ENCODE results near the gene PLCH2. TPM values are rescaled to one million over a fixed set of nuclear protein-coding genes. Genes with fewer than 3 reads are reported as not detected.

The PLCH2 gene
- total RNA-seq, 4 donors from 2014 or later: not detected

DNA sequence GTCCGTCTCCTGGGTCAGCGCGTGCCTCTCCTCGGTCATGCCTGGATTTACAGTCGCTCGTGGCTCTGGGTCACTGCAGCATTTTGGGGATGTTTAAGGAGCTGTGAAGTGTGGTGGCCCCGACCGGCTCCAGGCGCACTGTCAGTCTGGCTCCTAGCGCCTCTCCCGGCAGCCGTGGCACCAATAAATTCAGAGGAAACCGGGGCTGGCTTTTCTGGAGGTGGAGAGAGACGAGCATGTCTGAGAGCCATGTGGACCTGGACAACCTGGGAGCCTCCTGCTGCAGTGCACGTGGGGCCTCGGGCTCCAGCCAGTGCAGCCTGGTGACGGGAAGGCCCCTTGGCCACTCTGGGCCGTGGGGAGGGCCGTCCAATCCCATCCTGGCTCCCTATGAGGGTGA, 17.1 kb downstream of the PLCH2 start:
- Histone ChIP-seq H3K27me3 (peaks cover 9 to 25% (median 18%) of the 10 kb centered on the region in 3 donors), H3K4me3 (no peak overlapping the region), H3K9me3 (no peaks in the 10 kb centered on the region), H3K27ac (no peak overlapping the region), H3K4me1 (peaks cover 0 to 19% of the 10 kb centered on the region in 2 donors), H3K36me3 (no peaks in the 10 kb centered on the region)
- in situ Hi-C loops (cut with MboI; ENCODE audit: low sequenced_read_pairs in 4 of 4): no loop called here
- ATAC-seq (no peak), DNase-seq (no peak)
- intact Hi-C loops (cut with DNase I; ENCODE audit: low total_unique reads): no loop called here
- no peak for TF ChIP-seq POLR2A (IDR thresholded peaks at IDR 0.05)
- TF ChIP-seq, protein P1, sequence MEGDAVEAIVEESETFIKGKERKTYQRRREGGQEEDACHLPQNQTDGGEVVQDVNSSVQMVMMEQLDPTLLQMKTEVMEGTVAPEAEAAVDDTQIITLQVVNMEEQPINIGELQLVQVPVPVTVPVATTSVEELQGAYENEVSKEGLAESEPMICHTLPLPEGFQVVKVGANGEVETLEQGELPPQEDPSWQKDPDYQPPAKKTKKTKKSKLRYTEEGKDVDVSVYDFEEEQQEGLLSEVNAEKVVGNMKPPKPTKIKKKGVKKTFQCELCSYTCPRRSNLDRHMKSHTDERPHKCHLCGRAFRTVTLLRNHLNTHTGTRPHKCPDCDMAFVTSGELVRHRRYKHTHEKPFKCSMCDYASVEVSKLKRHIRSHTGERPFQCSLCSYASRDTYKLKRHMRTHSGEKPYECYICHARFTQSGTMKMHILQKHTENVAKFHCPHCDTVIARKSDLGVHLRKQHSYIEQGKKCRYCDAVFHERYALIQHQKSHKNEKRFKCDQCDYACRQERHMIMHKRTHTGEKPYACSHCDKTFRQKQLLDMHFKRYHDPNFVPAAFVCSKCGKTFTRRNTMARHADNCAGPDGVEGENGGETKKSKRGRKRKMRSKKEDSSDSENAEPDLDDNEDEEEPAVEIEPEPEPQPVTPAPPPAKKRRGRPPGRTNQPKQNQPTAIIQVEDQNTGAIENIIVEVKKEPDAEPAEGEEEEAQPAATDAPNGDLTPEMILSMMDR (IDR thresholded peaks at IDR 0.05 in 4 of 5, conservative IDR thresholded peaks at IDR 0.05 in 1 of 5): no peak

DNA sequence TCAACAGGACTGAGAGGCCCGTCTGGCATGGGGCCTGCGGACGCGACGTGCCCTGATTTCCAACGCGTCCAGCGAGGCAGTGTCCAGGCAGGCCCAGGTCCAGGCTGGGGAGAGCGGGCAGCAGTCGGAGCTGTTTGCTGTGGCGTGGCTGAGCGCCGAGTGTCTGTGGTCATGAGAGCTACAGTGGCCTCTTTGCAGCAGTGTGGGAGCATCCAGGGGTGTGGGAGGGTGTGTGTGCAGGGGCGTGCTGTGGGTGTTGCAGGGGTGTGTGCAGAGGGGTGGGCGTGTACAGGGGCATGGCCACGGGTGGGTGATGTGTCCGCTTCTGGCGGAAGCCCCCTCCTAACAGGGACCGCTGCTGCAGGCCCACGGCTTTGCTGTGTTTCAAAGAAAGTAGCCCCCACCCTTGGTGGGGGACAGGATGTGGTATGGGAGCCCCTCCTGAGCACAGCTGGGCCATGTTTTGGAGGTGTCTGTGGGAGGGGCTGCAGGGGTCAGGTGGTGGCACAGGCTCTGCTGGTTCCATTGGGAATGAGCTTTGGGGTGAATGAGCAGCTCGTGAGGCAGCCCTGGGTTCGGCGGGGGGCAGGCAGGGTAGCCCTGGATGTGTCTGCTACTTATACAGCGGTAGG, 17.7 kb downstream of the PLCH2 start:
- DNase-seq (no peak), ATAC-seq (no peak)
- intact Hi-C loops (cut with DNase I; ENCODE audit: low total_unique reads): no loop called here
- Histone ChIP-seq H3K27ac (no peak overlapping the region), H3K36me3 (no peaks in the 10 kb centered on the region), H3K9me3 (no peaks in the 10 kb centered on the region), H3K4me1 (peaks cover 0 to 19% of the 10 kb centered on the region in 2 donors), H3K4me3 (no peak overlapping the region), H3K27me3 (peaks cover 11 to 31% (median 18%) of the 10 kb centered on the region in 3 donors)
- in situ Hi-C loops (cut with MboI; ENCODE audit: low sequenced_read_pairs in 4 of 4): no loop called here
- no peak for TF ChIP-seq POLR2A (IDR thresholded peaks at IDR 0.05)
- TF ChIP-seq, protein P1 (IDR thresholded peaks at IDR 0.05 in 4 of 5, conservative IDR thresholded peaks at IDR 0.05 in 1 of 5): no peak

DNA sequence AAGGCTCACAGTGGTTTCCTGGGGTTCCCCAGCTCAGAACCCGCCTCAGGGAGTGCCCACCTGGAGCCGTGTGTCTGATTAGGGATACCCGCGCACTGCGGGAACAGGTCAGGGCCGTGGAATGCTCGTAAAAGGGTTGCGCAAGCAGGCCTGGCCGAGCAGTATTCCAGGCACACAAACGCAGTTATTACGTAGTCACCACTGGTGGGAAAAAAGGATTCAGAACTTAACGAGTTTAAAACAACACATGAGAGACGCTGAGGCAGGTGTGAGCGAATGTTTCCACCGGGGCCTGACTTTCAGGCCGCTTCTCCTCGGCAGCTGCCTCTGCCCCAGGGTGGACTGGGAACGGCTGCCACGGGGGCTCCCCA, 18.2 kb downstream of the PLCH2 start:
- H3K36me3 ChIP-seq: no peaks in the 10 kb centered on the region
- H3K4me1 ChIP-seq: peaks cover 0 to 19% of the 10 kb centered on the region in 2 donors
- no peaks in the 10 kb centered on the region for H3K9me3 ChIP-seq
- H3K4me3 ChIP-seq: no peak overlapping the region
- peak in 1 of 2 donors; percentile 40 for ATAC-seq
- in situ Hi-C loops (cut with MboI; ENCODE audit: low sequenced_read_pairs in 4 of 4): no loop called here
- no peak overlapping the region for H3K27ac ChIP-seq
- TF ChIP-seq, protein P1 (IDR thresholded peaks at IDR 0.05 in 4 of 5, conservative IDR thresholded peaks at IDR 0.05 in 1 of 5): no peak
- TF ChIP-seq POLR2A (IDR thresholded peaks at IDR 0.05): no peak
- no peak for DNase-seq
- H3K27me3 ChIP-seq: peaks cover 16 to 36% (median 18%) of the 10 kb centered on the region in 3 donors
- intact Hi-C loops (cut with DNase I; ENCODE audit: low total_unique reads): no loop called here

DNA sequence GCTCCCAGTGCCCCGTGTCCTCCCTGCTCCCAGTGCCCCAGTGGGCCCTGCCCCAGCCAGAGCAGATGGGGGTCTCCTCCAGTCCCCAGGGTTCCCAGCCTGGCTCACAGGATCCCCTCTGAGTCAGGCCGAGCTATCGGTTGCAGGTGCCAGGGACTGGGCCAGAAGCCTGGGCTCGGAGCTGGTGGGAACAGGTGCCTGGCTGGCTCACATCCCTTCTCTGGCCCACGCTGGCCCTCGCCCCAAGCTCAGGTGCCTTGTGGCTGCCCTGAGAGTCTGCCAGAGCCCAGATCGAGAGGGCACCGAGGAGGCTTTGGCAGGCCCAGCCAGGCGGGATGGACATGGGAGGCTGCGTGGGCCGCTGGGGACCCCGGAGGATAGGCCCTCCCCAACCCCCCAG, 18.9 kb downstream of the PLCH2 start:
- H3K36me3 ChIP-seq: no peaks in the 10 kb centered on the region
- H3K27ac ChIP-seq: no peak overlapping the region
- peaks cover 0 to 19% of the 10 kb centered on the region in 2 donors for H3K4me1 ChIP-seq
- H3K4me3 ChIP-seq: no peak overlapping the region
- in situ Hi-C loops (cut with MboI; ENCODE audit: low sequenced_read_pairs in 4 of 4): no loop called here
- DNase-seq (peak in 1 of 2 donors; percentile 72), ATAC-seq (peak; percentile 27 to 71)
- H3K9me3 ChIP-seq: no peaks in the 10 kb centered on the region
- no peak for TF ChIP-seq POLR2A (IDR thresholded peaks at IDR 0.05)
- TF ChIP-seq, protein P1 (IDR thresholded peaks at IDR 0.05 in 4 of 5, conservative IDR thresholded peaks at IDR 0.05 in 1 of 5): no peak
- intact Hi-C loops (cut with DNase I; ENCODE audit: low total_unique reads): no loop called here
- H3K27me3 ChIP-seq: peaks cover 22 to 43% (median 23%) of the 10 kb centered on the region in 3 donors

DNA sequence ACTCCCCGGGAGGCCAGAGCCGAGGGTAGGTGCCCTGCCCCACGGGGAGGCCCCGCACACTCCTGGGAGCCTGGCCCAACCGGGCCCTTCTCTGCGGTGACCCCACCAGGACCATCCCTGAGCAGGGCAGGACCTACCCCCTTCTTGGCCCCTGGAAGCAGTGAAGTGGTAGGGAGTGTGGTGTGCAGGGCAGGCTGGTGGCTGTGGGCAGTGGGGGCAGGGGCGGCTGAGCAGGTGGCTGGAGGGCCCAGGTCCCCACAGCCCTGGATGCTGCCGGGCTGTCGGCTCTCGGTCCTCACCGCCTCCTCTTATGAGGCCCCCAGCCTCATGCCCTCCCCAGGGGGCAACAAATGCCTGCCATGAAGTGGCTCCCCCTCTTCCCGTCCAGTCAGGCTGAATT, 19.5 kb downstream of the PLCH2 start:
- no peaks in the 10 kb centered on the region for H3K9me3 ChIP-seq
- H3K36me3 ChIP-seq: no peaks in the 10 kb centered on the region
- TF ChIP-seq, protein P1 (IDR thresholded peaks at IDR 0.05 in 4 of 5, conservative IDR thresholded peaks at IDR 0.05 in 1 of 5): no peak
- TF ChIP-seq POLR2A (IDR thresholded peaks at IDR 0.05): no peak
- H3K27ac ChIP-seq: no peak overlapping the region
- H3K4me3 ChIP-seq: no peak overlapping the region
- ATAC-seq (no peak), DNase-seq (no peak)
- in situ Hi-C loops (cut with MboI; ENCODE audit: low sequenced_read_pairs in 4 of 4): no loop called here
- H3K27me3 ChIP-seq: peaks cover 27 to 48% (median 29%) of the 10 kb centered on the region in 3 donors
- H3K4me1 ChIP-seq: peaks cover 0 to 19% of the 10 kb centered on the region in 2 donors
- intact Hi-C loops (cut with DNase I; ENCODE audit: low total_unique reads): no loop called here
